ENCODE measurements around the gene PLCD1. TPM values are rescaled to one million over a fixed set of nuclear protein-coding genes. Genes with fewer than 3 reads are reported as not detected.

PLCD1 gene
- total and polyA plus RNA-seq, 2 of the 8 experiments (the other 6 are each of a cell fraction or from before 2014, with no cell fraction given) = 15.3 to 19.2 TPM

GRCh38 chr3:37999836-38000235, 29.6 kb downstream of the PLCD1 start:
- Histone ChIP-seq H3K18ac (ENCODE audit: extremely low read depth, low read length) (no peak overlapping the region), H3K4ac (replicated peaks; ENCODE audit: insufficient read length, low read depth, low read length) (no peak overlapping the region), H3K36me3 (ENCODE audit: control insufficient read depth in 2 of 4, insufficient read depth in 4 of 4, low read length in 3 of 4) (peaks cover 0 to 2% (median under 1%) of the 10 kb centered on the region in 4 experiments; a peak in 1 of 8 replicates), H3K27ac (ENCODE audit: low read depth, low read length) (no peak overlapping the region), H3K79me2 (ENCODE audit: control insufficient read depth in 1 of 2, insufficient read depth in 2 of 2, low read length in 2 of 2) (no peaks in the 10 kb centered on the region), H4K20me1 (replicated peaks in 1 of 2; ENCODE audit: control insufficient read depth in 1 of 2, insufficient read depth in 2 of 2, low read length in 2 of 2) (peaks cover 0 to 6% of the 10 kb centered on the region in 2 experiments), H3K4me3 (ENCODE audit: extremely low read depth in 1 of 4, insufficient read depth in 2 of 4, low read depth in 3 of 4, low read length in 4 of 4) (no peak overlapping the region), H2BK15ac (ENCODE audit: low read length) (peak overlapping the region; percentile 11; the same call in 1 of the 2 replicates), H3K14ac (ENCODE audit: insufficient read length) (no peak overlapping the region), H2BK20ac (ENCODE audit: low read length) (no peak overlapping the region), H3K23me2 (ENCODE audit: low read depth, low read length) (peaks cover 5% of the 10 kb centered on the region; the same call in 1 of the 2 replicates), H2AK5ac (ENCODE audit: low read depth, low read length) (no peak overlapping the region), H3K27me3 (replicated peaks in 1 of 4; ENCODE audit: control insufficient read depth in 3 of 4, extremely low read depth in 1 of 4, insufficient read depth in 3 of 4, low read length in 3 of 4) (peaks cover 0 to 13% (median 5%) of the 10 kb centered on the region in 4 experiments; a peak in 2 of 7 replicates), H4K8ac (ENCODE audit: extremely low read depth, insufficient read depth, low read length) (no peak overlapping the region), H4K91ac (replicated peaks; ENCODE audit: insufficient read length, low read length) (no peak overlapping the region), H3K9ac (replicated peaks in 1 of 4; ENCODE audit: extremely low read depth in 1 of 4, low read depth in 3 of 4, low read length in 3 of 4) (no peak overlapping the region), H3K23ac (ENCODE audit: insufficient read length) (no peak overlapping the region), H4K5ac (ENCODE audit: insufficient read length, low read depth, low read length) (no peak overlapping the region), H3K4me1 (replicated peaks in 1 of 4; ENCODE audit: control insufficient read depth in 3 of 4, insufficient read depth in 4 of 4, low read length in 3 of 4) (peaks cover 0 to 10% (median 7%) of the 10 kb centered on the region in 4 experiments; a peak in 6 of 7 replicates), H2BK5ac (ENCODE audit: low read depth, low read length) (no peak overlapping the region), H3K9me3 (ENCODE audit: insufficient read depth in 2 of 2, low read depth in 1 of 2, low read length in 1 of 2) (no peaks in the 10 kb centered on the region), H2AFZ (ENCODE audit: low read length) (no peak overlapping the region), H2BK12ac (ENCODE audit: low read depth, low read length) (no peak overlapping the region; the same call in 1 of the 2 replicates), H3K4me2 (ENCODE audit: insufficient read depth in 1 of 2, low read depth in 2 of 2, low read length in 2 of 2) (peak overlapping the region in 1 of 2 experiments; percentile 91; a peak in 1 of 4 replicates), H3K56ac (replicated peaks; ENCODE audit: insufficient read length, low read depth, low read length) (no peak overlapping the region), H2BK120ac (replicated peaks; ENCODE audit: low read depth, low read length) (no peak overlapping the region), H3K79me1 (ENCODE audit: low read depth, low read length) (no peaks in the 10 kb centered on the region; the same call in 1 of the 2 replicates)
- FAIRE-seq (no peak), DNase-seq (ENCODE audit: low read depth in 1 of 2, low spot score in 2 of 2) (no peak)
- CTCF ChIA-PET (ENCODE audit: partially characterized antibody) = interaction anchor here (0.6 kb wide), 1 partner anchor 1443 kb away, joined by 3 read pairs; no protein-coding TSS in a partner anchor
- TF ChIP-seq CHD2 (IDR thresholded peaks at IDR 0.05; ENCODE audit: low read length) (no peak), RXRA (IDR thresholded peaks at IDR 0.05; ENCODE audit: insufficient read depth, low read depth, low read length) (no peak), EGR1 (IDR thresholded peaks at IDR 0.05; ENCODE audit: borderline replicate concordance, low read depth, low read length) (no peak), POU5F1 (IDR thresholded peaks at IDR 0.05; ENCODE audit: low read depth, low read length) (no peak), POLR2AphosphoS5 (IDR thresholded peaks at IDR 0.05; ENCODE audit: low read depth, low read length) (no peak), CBX8 (IDR thresholded peaks at IDR 0.05; ENCODE audit: borderline replicate concordance, low read depth, low read length) (no peak)
- POLR2A ChIA-PET (ENCODE audit: partially characterized antibody) = interaction anchor here (0.7 kb wide), 1 partner anchor 144 kb away, joined by 3 read pairs; no protein-coding TSS in a partner anchor
- WGBS, 2 experiments (ENCODE audit: extremely low coverage in 1 of 2, insufficient coverage in 1 of 2, insufficient read length in 1 of 2, insufficient replicate concordance in 2 of 2, low coverage in 1 of 2, low lambda C conversion rate in 2 of 2, missing lambda C conversion rate in 1 of 2) = 87% methylated on average over 6 of the region's 6 CpGs; no CpG with 5 or more reads in 1 of the 2 experiments
